Vagina (tissue), 2 donors: ENCODE measurements around the gene TECR.

Experiments used
- POLR2A ChIP-seq, 2 donors: fragments of 450-650 bp; IDR thresholded peaks; one replicate each; pipeline ENCODE4 v1.6.1; 2017; ENCODE audit warnings: antibody characterized with exemption in 2 of 2, mild to moderate bottlenecking in 2 of 2, moderate library complexity in 2 of 2
- POLR2AphosphoS5 ChIP-seq, 2 donors: sonication (generic); formaldehyde crosslinking; IDR thresholded peaks; one replicate each; pipeline ENCODE4 v1.9.0; 2017; ENCODE audit warnings: antibody characterized with exemption in 2 of 2, mild to moderate bottlenecking in 2 of 2, low read depth in 1 of 2; ENCODE audit not compliant: insufficient read depth in 1 of 2
- TF ChIP-seq, protein P1 (sequence below), 3 experiments: fragments of 450-650 bp in 2 of 3; fragments of 200-600 bp in 1 of 3; sonication (generic) in 1 of 3; IDR thresholded peaks; one replicate each; pipeline ENCODE4 v1.5.1; 2017 to 2019; ENCODE audit warnings: antibody characterized with exemption in 3 of 3, mild to moderate bottlenecking in 2 of 3, moderate library complexity in 2 of 3

DNA sequence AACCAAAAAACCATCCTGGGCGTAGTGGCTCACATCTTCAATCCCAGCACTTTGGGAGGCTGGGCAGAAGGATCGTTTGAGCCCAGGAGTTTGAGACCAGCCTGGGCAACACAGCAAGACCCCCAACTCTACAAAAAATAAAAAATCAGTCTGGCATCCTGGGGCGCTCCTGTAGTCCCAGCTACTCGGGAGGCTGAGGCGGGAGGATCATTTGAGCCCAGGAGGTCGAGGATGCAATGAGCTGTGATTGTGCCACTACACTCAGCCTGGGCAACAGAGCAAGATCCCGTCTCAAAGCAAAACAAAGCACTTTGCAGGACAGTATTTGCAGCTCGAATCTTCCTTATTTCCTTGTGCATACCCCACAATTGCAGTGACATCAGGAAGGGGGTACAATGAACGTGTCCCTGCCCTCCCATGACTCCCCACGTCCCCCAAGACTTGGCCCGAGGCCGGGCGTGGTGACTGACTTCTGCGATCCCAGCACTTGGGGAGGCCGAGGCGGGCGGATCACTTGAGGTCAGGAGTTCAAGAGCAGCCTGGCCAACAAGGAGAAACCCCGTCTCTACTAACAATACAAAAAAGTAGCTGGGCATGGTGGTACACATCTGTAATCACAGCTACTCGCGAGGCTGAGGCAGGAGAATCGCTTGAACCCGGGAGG, 41.6 kb downstream of the TECR start:
- TF ChIP-seq, protein P1, sequence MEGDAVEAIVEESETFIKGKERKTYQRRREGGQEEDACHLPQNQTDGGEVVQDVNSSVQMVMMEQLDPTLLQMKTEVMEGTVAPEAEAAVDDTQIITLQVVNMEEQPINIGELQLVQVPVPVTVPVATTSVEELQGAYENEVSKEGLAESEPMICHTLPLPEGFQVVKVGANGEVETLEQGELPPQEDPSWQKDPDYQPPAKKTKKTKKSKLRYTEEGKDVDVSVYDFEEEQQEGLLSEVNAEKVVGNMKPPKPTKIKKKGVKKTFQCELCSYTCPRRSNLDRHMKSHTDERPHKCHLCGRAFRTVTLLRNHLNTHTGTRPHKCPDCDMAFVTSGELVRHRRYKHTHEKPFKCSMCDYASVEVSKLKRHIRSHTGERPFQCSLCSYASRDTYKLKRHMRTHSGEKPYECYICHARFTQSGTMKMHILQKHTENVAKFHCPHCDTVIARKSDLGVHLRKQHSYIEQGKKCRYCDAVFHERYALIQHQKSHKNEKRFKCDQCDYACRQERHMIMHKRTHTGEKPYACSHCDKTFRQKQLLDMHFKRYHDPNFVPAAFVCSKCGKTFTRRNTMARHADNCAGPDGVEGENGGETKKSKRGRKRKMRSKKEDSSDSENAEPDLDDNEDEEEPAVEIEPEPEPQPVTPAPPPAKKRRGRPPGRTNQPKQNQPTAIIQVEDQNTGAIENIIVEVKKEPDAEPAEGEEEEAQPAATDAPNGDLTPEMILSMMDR (IDR thresholded peaks at IDR 0.05): no peak
- TF ChIP-seq POLR2AphosphoS5 (IDR thresholded peaks at IDR 0.05; ENCODE audit: insufficient read depth in 1 of 2, low read depth in 1 of 2) (no peak), POLR2A (IDR thresholded peaks at IDR 0.05) (no peak)
